Astrocyte (in vitro differentiated cells and primary cell): Measurements from ENCODE around the gene SNAP25. TPM values are rescaled to one million over a fixed set of nuclear protein-coding genes. Genes with fewer than 3 reads are reported as not detected.

Experiments
- DNase-seq: peaks from one replicate; pipeline ENCODE4 v3.0.0-alpha.2; 2010; ENCODE audit warnings: low read depth
- FAIRE-seq: peaks from 2 replicates; lab custom pipeline; 2011; peaks lifted over from hg19 to GRCh38; lab: Jason Lieb, UNC
- H2AFZ ChIP-seq: 2 replicates; pipeline ENCODE4 v1.6.0; 2012; ENCODE audit warnings: low read depth, low read length, inconsistent platforms
- H3K27ac ChIP-seq: 2 replicates; pipeline ENCODE4 v1.5.1; 2011; ENCODE audit warnings: low read depth, low read length, inconsistent platforms
- H3K27me3 ChIP-seq: 2 replicates; pipeline ENCODE4 v1.6.0; 2011; ENCODE audit warnings: low read length, inconsistent platforms; ENCODE audit not compliant: insufficient read depth
- H3K36me3 ChIP-seq: 2 replicates; pipeline ENCODE4 v1.5.1; 2011; ENCODE audit warnings: low read length, inconsistent platforms; ENCODE audit not compliant: insufficient read depth
- H3K4me1 ChIP-seq: 2 replicates; pipeline ENCODE4 v1.5.1; 2011; ENCODE audit warnings: low read length, inconsistent platforms; ENCODE audit not compliant: insufficient read depth
- H3K4me2 ChIP-seq: 2 replicates; pipeline ENCODE4 v1.6.0; 2012; ENCODE audit warnings: low read length, inconsistent platforms
- H3K4me3 ChIP-seq: 2 replicates; pipeline ENCODE4 v1.5.1; 2011; ENCODE audit warnings: low read depth, mild to moderate bottlenecking, low read length, inconsistent platforms; ENCODE audit not compliant: insufficient read depth
- H3K79me2 ChIP-seq: 2 replicates; pipeline ENCODE4 v1.6.0; 2012; ENCODE audit warnings: mild to moderate bottlenecking, low read length, inconsistent platforms; ENCODE audit not compliant: insufficient read depth
- H3K9ac ChIP-seq: 2 replicates; pipeline ENCODE4 v1.6.0; 2012; ENCODE audit warnings: mild to moderate bottlenecking, low read length, inconsistent platforms
- H3K9me3 ChIP-seq: 2 replicates; pipeline ENCODE4 v1.5.1; 2012; ENCODE audit warnings: low read depth, mild to moderate bottlenecking, low read length, inconsistent platforms; ENCODE audit not compliant: insufficient read depth
- H4K20me1 ChIP-seq: 2 replicates; pipeline ENCODE4 v1.6.0; 2012; ENCODE audit warnings: low read length, inconsistent platforms; ENCODE audit not compliant: insufficient read depth
- H3K27ac Mint-ChIP-seq: one replicate; pipeline ENCODE4 v1.8.0; 2021; ENCODE audit warnings: mild to moderate bottlenecking, mixed read lengths; ENCODE audit not compliant: unreplicated experiment
- H3K27me3 Mint-ChIP-seq: one replicate; pipeline ENCODE4 v1.8.0; 2021; ENCODE audit warnings: low read depth, mixed read lengths; ENCODE audit not compliant: unreplicated experiment
- H3K36me3 Mint-ChIP-seq: one replicate; pipeline ENCODE4 v1.8.0; 2021; ENCODE audit warnings: low read depth, mixed read lengths; ENCODE audit not compliant: unreplicated experiment
- H3K4me1 Mint-ChIP-seq: one replicate; pipeline ENCODE4 v1.8.0; 2021; ENCODE audit warnings: low read depth, mixed read lengths; ENCODE audit not compliant: unreplicated experiment
- H3K4me3 Mint-ChIP-seq: one replicate; pipeline ENCODE4 v1.8.0; 2021; ENCODE audit warnings: mild to moderate bottlenecking, moderate library complexity, mixed read lengths; ENCODE audit not compliant: unreplicated experiment
- H3K9me3 Mint-ChIP-seq: one replicate; pipeline ENCODE4 v1.8.0; 2021; ENCODE audit warnings: mild to moderate bottlenecking, mixed read lengths; ENCODE audit not compliant: unreplicated experiment
- CTCF ChIP-seq: IDR thresholded peaks from 2 replicates; pipeline ENCODE4 v1.5.1; 2011; ENCODE audit warnings: low read depth, mild to moderate bottlenecking, inconsistent platforms, low read length, moderate library complexity; ENCODE audit not compliant: insufficient read depth
- EZH2 ChIP-seq: IDR thresholded peaks from 2 replicates; pipeline ENCODE4 v1.6.1; 2012; ENCODE audit warnings: mild to moderate bottlenecking, low read length, inconsistent platforms; ENCODE audit not compliant: insufficient read depth
- total RNA-seq: library from RNA; stranded (reverse); gene quantifications from 2 replicates; pipeline ENCODE4 v1.2.1, GENCODE V29; 2021

SNAP25 gene
- total RNA-seq, 1 donor from 2014 or later: 3.9 TPM

GRCh38 chr20:10172998-10173655 lies 45.5 kb upstream of the SNAP25 start:
- FAIRE-seq (no peak), DNase-seq (no peak)
- Mint-ChIP-seq H3K27ac (no peak overlapping the region), H3K4me3 (no peak overlapping the region), H3K9me3 (peaks cover 4% of the 10 kb centered on the region), H3K27me3 (peaks cover 16% of the 10 kb centered on the region), H3K4me1 (no peaks in the 10 kb centered on the region), H3K36me3 (no peaks in the 10 kb centered on the region)
- Histone ChIP-seq H3K36me3 (no peaks in the 10 kb centered on the region), H3K27me3 (no peaks in the 10 kb centered on the region), H3K9me3 (peaks cover 5% of the 10 kb centered on the region), H4K20me1 (no peaks in the 10 kb centered on the region), H3K79me2 (no peaks in the 10 kb centered on the region), H3K4me3 (peak overlapping the region; percentile 54), H3K4me1 (peaks cover 3% of the 10 kb centered on the region), H3K4me2 (peak overlapping the region; percentile 87), H3K27ac (no peak overlapping the region), H3K9ac (no peak overlapping the region), H2AFZ (no peak overlapping the region)
- no peak for TF ChIP-seq EZH2
- no peak for TF ChIP-seq CTCF

- H4K20me1 ChIP-seq: no peaks in the 10 kb centered on the region
- DNase-seq (no peak), FAIRE-seq (no peak)
- Mint-ChIP-seq H3K9me3 (no peaks in the 10 kb centered on the region), H3K27me3 (peaks cover 16% of the 10 kb centered on the region), H3K4me3 (no peak overlapping the region), H3K4me1 (no peaks in the 10 kb centered on the region), H3K36me3 (no peaks in the 10 kb centered on the region), H3K27ac (no peak overlapping the region)
- H3K4me1 ChIP-seq: peaks cover 3% of the 10 kb centered on the region
- no peaks in the 10 kb centered on the region for H3K9me3 ChIP-seq
- no peak overlapping the region for H3K4me3 ChIP-seq
- TF ChIP-seq EZH2 (no peak), CTCF (no peak)
- H3K4me2 ChIP-seq: no peak overlapping the region
- no peak overlapping the region for H3K9ac ChIP-seq
- H3K27ac ChIP-seq: no peak overlapping the region
- H3K79me2 ChIP-seq: no peaks in the 10 kb centered on the region
- no peak overlapping the region for H2AFZ ChIP-seq
- H3K36me3 ChIP-seq: no peaks in the 10 kb centered on the region
- H3K27me3 ChIP-seq: no peaks in the 10 kb centered on the region
These were observed 44.2 kb upstream of the SNAP25 start for GRCh38 chr20:10174400-10174799.

- H3K27ac Mint-ChIP-seq: no peak overlapping the region
- DNase-seq (peak; percentile 88), FAIRE-seq (no peak)
- no peak overlapping the region for H2AFZ ChIP-seq
- no peaks in the 10 kb centered on the region for H3K27me3 ChIP-seq
- H4K20me1 ChIP-seq: no peaks in the 10 kb centered on the region
- H3K9me3 ChIP-seq: no peaks in the 10 kb centered on the region
- no peak overlapping the region for H3K4me3 Mint-ChIP-seq
- H3K4me2 ChIP-seq: no peak overlapping the region
- no peaks in the 10 kb centered on the region for H3K4me1 ChIP-seq
- H3K4me1 Mint-ChIP-seq: no peaks in the 10 kb centered on the region
- H3K36me3 ChIP-seq: no peaks in the 10 kb centered on the region
- TF ChIP-seq CTCF: no peak
- no peak for TF ChIP-seq EZH2
- no peaks in the 10 kb centered on the region for H3K79me2 ChIP-seq
- H3K27ac ChIP-seq: no peak overlapping the region
- no peaks in the 10 kb centered on the region for H3K36me3 Mint-ChIP-seq
- peaks cover 12% of the 10 kb centered on the region for H3K27me3 Mint-ChIP-seq
- no peaks in the 10 kb centered on the region for H3K9me3 Mint-ChIP-seq
- no peak overlapping the region for H3K9ac ChIP-seq
- H3K4me3 ChIP-seq: no peak overlapping the region
These were observed 41.3 kb upstream of the SNAP25 start for GRCh38 chr20:10177326-10177725.
